ENCODE measurements around the gene GJA9.
A peak's percentile ranks its signal among the peaks of the same experiment; 100 is the strongest.

Gene GJA9

DNA sequence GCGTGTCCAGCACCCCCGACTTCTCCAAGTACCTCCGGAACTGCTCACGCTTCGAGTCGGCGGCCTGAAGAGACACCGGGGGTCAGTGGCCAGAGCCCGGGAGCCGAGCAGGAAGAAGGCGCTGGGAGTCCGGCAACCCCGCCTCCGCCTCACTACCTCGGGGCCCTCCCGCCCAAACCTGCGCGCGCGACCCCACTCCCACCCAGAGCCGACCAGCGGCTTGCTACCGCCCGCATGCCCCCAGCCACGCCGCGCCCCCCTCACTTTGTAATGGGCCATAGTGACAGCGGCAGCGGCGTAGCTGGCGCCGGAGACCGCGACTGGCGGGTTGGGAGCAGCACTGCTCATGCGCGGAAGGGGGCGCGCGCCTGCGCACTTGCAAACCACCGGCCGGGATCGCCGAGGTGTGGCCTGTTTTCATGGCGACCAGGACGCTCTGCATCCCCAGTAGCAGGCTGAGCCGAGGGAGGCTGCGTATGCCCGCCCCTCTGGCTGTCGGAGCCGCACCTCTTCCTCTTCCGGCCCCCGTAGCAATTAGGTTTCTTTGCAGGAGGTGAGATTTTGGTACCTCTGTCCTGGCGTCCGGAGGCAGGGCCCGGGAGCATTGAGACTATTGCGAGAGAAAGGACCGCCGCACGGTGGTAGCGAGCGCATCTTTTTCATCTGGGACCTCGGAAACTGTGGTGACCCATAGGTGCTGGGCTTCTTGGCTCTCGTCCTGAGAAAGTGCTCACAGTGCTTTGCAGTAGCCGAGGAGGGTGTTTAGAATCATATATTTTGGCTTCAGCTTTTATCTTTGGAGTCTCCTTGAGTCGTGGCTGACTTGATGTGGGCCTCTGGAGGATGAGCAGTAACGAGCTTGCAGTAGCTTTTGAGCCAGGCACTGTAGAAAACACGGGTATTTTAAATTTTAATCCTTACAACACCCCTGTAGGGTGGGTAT lies 8.1 kb downstream of the GJA9 start, which contains the start of gene MYCBP:
Gene MYCBP (minus strand): TSS at position 322 of the 943 bp plus-strand sequence. CDS start 43 bp downstream, at position 279.
- Histone ChIP-seq H3K9me3 (ENCODE audit: insufficient read depth, low read depth, low read length) (no peaks in the 10 kb centered on the region), H3K27ac (ENCODE audit: low read depth, low read length) (peak within 1 kb of the TSS; percentile 38), H3K4me1 (ENCODE audit: insufficient read depth, low read length) (peaks cover 13% of the 10 kb centered on the region; the same call in 1 of the 2 replicates), H3K36me3 (ENCODE audit: insufficient read depth, low read length) (no peaks in the 10 kb centered on the region), H3K27me3 (ENCODE audit: insufficient read depth, low read length) (no peaks in the 10 kb centered on the region), H3K4me3 (ENCODE audit: low read length) (peak within 1 kb of the TSS; percentile 87), H3K9ac (ENCODE audit: low read depth, low read length) (peak within 1 kb of the TSS; percentile 64)
- under 1% methylated on average over 68 of the region's 69 CpGs for WGBS

DNA sequence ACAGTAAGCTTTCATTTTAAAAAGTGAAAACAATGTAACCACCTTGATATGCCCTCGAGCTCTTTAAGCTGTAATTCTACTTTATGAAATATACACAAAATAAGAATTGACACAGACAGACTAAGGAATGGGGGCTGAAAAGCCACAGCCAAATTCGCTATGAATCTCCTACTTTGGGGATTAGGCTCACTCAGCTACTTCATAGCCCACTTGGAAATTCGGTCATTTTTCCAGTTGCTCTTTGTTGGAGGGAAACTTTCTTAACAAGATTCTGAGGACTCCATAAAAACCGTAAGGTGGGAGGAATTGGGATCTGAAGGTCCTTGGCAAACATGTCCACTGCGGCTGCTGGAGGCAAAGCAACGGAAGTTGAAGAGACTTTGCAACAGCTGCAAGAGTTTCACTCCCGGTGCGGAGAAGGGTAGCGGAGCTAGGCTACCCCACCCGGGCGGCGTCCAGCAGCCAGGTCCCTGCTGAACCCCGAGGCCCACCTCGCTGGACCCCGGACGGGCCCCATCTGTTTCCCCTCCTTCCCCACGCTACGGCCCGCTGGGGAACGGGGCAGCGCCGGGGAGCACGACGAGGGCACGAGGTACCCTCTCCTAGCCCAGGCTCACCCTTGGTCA lies 8.9 kb downstream of the GJA9 start:
- Histone ChIP-seq H3K36me3 (ENCODE audit: insufficient read depth, low read length) (no peaks in the 10 kb centered on the region), H3K9ac (ENCODE audit: low read depth, low read length) (peak overlapping the region; percentile 61), H3K4me3 (ENCODE audit: low read length) (peak overlapping the region; percentile 87), H3K27me3 (ENCODE audit: insufficient read depth, low read length) (no peaks in the 10 kb centered on the region), H3K4me1 (ENCODE audit: insufficient read depth, low read length) (peaks cover 13% of the 10 kb centered on the region; the same call in 1 of the 2 replicates), H3K9me3 (ENCODE audit: insufficient read depth, low read depth, low read length) (no peaks in the 10 kb centered on the region), H3K27ac (ENCODE audit: low read depth, low read length) (peak overlapping the region; percentile 10; the same call in 1 of the 2 replicates)
- WGBS = 4% methylated on average over 24 of the region's 25 CpGs

DNA sequence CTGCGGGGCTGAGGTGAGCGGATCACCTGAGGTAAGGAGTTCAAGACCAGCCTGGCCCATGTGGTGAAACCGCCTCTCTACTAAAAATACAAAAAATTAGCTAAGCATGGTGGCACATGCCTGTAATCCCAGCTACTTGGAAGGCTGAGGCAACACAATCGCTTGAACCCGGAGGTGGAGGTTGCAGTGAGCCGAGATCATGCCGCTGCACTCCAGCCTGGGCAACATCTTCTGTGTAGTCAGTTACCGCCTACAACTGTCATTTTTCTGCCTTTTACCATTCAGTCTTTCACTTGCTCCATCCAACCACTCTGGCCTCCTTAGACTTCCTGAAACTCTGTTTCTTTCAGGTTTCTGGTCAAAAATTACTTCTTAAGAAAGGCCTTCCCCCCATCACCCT lies 10.4 kb downstream of the GJA9 start:
- Histone ChIP-seq H3K4me3 (ENCODE audit: low read length) (no peak overlapping the region), H3K9ac (ENCODE audit: low read depth, low read length) (no peak overlapping the region), H3K27ac (ENCODE audit: low read depth, low read length) (no peak overlapping the region), H3K27me3 (ENCODE audit: insufficient read depth, low read length) (no peaks in the 10 kb centered on the region), H3K4me1 (ENCODE audit: insufficient read depth, low read length) (peaks cover 13% of the 10 kb centered on the region; the same call in 1 of the 2 replicates), H3K9me3 (ENCODE audit: insufficient read depth, low read depth, low read length) (no peaks in the 10 kb centered on the region), H3K36me3 (ENCODE audit: insufficient read depth, low read length) (no peaks in the 10 kb centered on the region)
- WGBS = 96% methylated on average over 8 of the region's 8 CpGs

DNA sequence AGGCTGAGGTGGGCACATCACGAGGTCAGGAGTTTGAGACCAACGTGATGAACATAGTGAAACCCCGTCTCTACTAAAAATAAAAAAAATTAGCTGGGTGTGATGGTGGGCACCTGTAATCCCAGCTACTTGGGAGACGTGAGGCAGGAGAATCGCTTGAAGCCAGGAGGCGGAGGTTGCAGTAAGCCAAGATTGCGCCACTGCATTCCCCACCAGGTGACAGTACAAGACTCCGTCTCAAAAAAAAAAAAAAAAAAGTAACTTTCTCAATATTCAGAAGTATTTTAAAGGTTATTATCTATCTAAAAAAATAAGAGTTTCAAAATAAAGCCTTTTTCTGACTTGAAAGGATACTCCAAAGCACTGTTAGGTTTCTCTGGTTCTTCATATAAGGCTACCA lies 14.2 kb downstream of the GJA9 start:
- Histone ChIP-seq H3K36me3 (ENCODE audit: insufficient read depth, low read length) (peaks cover 29% of the 10 kb centered on the region), H3K4me1 (ENCODE audit: insufficient read depth, low read length) (peaks cover 4% of the 10 kb centered on the region; the same call in 1 of the 2 replicates)
- 97% methylated on average over 7 of the region's 8 CpGs for WGBS

DNA sequence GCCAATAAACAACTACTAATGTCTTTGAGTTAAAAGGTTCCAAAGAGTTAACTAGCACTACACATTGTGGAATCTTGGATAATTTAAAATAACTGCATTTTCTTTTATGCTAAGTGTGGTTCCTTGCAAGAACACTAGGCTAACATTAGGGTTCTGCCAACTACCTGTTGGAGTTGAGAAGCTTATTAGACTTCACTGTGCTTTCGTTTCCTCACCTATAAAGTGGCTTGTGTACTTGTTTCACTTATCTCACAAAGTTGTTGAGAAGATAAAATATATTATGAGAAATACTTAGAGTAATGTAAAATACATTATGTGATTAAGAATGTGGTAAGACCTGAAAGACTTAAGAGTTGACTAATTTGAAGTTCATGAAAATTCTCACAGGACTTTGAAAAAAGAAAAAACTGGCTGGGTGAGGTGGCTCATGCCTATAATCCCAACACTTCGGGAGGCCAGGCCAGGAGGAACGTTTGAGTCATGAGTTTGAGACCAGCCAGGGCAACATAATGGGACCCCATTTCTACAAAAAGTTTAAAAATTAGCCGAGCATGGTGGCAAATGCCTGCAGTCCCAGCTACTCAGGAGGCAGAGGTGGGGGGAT lies 16.2 kb downstream of the GJA9 start:
- Histone ChIP-seq H3K36me3 (ENCODE audit: insufficient read depth, low read length) (peaks cover 33% of the 10 kb centered on the region), H3K4me3 (ENCODE audit: low read length) (no peak overlapping the region), H3K27me3 (ENCODE audit: insufficient read depth, low read length) (no peaks in the 10 kb centered on the region), H3K9ac (ENCODE audit: low read depth, low read length) (no peak overlapping the region), H3K27ac (ENCODE audit: low read depth, low read length) (no peak overlapping the region), H3K9me3 (ENCODE audit: insufficient read depth, low read depth, low read length) (no peaks in the 10 kb centered on the region), H3K4me1 (ENCODE audit: insufficient read depth, low read length) (no peaks in the 10 kb centered on the region)
- WGBS = 93% methylated on average over 4 of the region's 4 CpGs

More for the DNA sequence above, 14.2 kb downstream of the GJA9 start:
- Histone ChIP-seq H3K27ac (ENCODE audit: low read depth, low read length) (no peak overlapping the region), H3K9me3 (ENCODE audit: insufficient read depth, low read depth, low read length) (no peaks in the 10 kb centered on the region), H3K4me3 (ENCODE audit: low read length) (no peak overlapping the region), H3K9ac (ENCODE audit: low read depth, low read length) (no peak overlapping the region), H3K27me3 (ENCODE audit: insufficient read depth, low read length) (no peaks in the 10 kb centered on the region)

DNA sequence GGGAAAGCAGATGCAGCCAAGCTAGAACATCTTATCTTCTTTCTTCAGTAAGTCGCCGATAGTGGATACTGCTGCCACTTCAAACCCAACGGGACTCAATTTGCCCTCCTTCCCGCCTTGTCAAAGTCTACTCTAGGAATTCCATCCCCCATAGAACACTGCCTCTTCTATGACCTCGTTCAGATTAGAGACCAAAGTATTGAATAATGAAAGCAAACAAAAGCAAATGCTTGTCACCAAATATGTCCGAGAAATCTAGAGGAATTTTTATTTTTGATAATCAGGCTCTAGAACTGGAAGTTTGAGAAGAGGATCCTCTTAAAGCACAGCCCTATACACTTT lies 21.0 kb downstream of the GJA9 start:
- peak overlapping the region; percentile 97 for H3K4me3 ChIP-seq (ENCODE audit: low read length)
- 29% methylated on average over 6 of the region's 6 CpGs for WGBS
- no peaks in the 10 kb centered on the region for H3K27me3 ChIP-seq (ENCODE audit: insufficient read depth, low read length)
- no peak overlapping the region for H3K27ac ChIP-seq (ENCODE audit: low read depth, low read length)
- H3K4me1 ChIP-seq (ENCODE audit: insufficient read depth, low read length) = 0 out of 2 replicates have a peak, but pooled peaks cover 4% of the 10 kb centered on the region
- H3K36me3 ChIP-seq (ENCODE audit: insufficient read depth, low read length) = peaks cover 46% of the 10 kb centered on the region
- peak overlapping the region; percentile 79 for H3K9ac ChIP-seq (ENCODE audit: low read depth, low read length)
- no peaks in the 10 kb centered on the region for H3K9me3 ChIP-seq (ENCODE audit: insufficient read depth, low read depth, low read length)

DNA sequence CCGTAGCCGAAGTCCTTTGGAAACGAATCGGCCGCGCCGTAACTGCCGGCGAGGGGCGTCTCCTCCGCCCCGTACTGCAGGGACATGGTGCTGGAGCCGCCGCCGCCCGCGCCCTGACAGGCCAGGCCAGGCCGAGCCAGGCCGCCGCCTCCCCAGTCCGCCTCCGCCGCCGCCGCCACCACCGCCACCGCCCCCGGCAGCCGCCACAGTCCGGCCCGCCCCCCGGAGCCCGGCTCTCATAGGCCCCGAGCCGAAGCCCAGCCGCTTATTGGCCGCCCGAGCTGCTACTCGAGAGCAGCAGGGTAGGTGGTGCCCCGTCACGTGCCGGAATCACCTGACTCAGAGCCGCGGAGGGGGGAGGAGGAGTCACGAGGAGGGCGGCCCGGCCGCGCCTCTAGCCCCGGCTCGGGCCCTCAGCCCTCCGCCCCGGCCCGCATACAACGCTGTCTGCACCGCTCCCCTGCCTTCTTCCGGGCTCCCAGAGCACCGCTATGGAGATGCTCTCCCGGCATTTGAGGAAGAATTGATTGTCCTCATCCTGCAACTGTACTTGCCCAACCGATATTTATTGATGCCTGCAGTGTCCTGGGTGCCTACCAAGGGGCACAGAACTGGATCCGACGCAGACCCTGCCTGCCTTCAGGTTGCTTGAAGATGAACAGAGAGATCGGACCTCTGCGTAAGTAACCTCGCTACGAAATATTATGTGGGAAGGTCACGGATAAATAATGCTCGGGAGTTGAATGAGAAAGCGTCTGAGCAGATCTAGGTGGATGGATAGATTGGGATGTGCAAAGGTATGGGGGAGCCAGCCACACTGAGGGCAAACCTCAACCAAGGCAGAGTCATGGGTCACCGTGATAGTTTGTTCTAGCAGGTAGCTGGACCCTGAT lies 21.6 kb downstream of the GJA9 start, which contains the start of gene RRAGC:
Gene RRAGC (minus strand): TSS at position 212 of the 893 bp plus-strand sequence. CDS start 126 bp downstream, at position 86.
- Histone ChIP-seq H3K4me3 (ENCODE audit: low read length) (peak within 1 kb of the TSS; percentile 97), H3K27me3 (ENCODE audit: insufficient read depth, low read length) (no peaks in the 10 kb centered on the region), H3K36me3 (ENCODE audit: insufficient read depth, low read length) (peaks cover 46% of the 10 kb centered on the region), H3K27ac (ENCODE audit: low read depth, low read length) (no peak within 1 kb of the TSS; the same call in 1 of the 2 replicates), H3K4me1 (ENCODE audit: insufficient read depth, low read length) (0 out of 2 replicates have a peak, but pooled peaks cover 4% of the 10 kb centered on the region), H3K9me3 (ENCODE audit: insufficient read depth, low read depth, low read length) (no peaks in the 10 kb centered on the region), H3K9ac (ENCODE audit: low read depth, low read length) (peak within 1 kb of the TSS; percentile 79)
- WGBS = under 1% methylated on average over 70 of the region's 70 CpGs

DNA sequence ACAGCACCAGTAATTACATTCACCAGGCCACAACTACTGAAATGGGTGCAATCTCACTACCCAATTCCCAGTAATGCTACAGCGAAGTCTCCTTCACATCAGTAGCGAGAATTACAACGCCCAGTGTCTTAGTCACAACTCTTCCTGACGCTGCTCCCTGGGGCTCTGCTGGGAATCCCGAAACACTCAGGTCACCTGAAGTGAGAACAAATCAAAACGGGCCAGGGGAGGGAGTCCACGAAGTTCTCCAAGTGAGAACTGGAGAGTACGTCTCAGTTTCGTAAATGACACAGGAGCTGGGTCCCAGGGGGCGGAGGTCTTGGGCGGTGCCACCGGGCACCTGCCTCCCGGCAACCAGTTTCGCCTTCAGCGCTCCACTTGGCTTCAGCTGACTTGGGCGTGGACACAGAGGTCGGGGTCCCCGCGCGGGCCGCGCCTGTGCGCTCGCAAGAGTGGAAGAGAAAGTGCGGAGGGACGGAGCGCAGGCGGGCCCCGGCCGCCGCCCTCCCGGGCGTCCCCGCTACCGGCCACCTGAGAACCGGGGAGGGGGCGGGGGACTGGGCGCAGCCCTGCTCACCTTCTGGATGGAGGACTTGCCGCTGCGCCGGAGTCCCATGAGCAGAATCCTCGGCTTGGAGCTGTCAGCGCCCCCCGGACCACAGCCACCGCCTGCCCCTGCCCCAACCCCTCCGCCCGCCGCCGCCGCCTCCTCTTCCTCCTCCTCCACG lies 22.4 kb downstream of the GJA9 start:
- Histone ChIP-seq H3K27ac (ENCODE audit: low read depth, low read length) (no peak overlapping the region; the same call in 1 of the 2 replicates), H3K9me3 (ENCODE audit: insufficient read depth, low read depth, low read length) (no peaks in the 10 kb centered on the region), H3K4me1 (ENCODE audit: insufficient read depth, low read length) (0 out of 2 replicates have a peak, but pooled peaks cover 4% of the 10 kb centered on the region), H3K4me3 (ENCODE audit: low read length) (peak overlapping the region; percentile 96), H3K9ac (ENCODE audit: low read depth, low read length) (peak overlapping the region; percentile 67), H3K36me3 (ENCODE audit: insufficient read depth, low read length) (peaks cover 41% of the 10 kb centered on the region), H3K27me3 (ENCODE audit: insufficient read depth, low read length) (no peaks in the 10 kb centered on the region)
- 2% methylated on average over 51 of the region's 51 CpGs for WGBS

DNA sequence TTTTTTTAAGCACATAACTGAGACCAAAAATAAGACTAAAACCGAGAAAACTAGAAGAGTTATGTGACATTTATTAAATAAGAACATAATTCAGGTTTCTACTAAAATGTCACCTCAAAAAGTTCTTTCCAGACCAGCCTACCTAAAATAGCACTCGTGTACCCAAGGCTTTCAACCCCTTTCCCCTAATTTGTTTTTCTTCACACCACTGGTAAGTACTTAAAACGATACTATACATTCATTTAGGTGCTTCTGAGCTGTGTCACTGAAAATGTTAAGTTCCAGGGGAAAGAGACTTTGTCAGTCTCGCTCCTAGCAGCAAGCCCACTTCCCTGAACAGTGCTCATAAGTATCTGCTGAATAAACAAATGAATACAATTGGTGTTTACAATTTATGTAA lies 28.6 kb downstream of the GJA9 start:
- Histone ChIP-seq H3K27me3 (ENCODE audit: insufficient read depth, low read length) (no peaks in the 10 kb centered on the region), H3K36me3 (ENCODE audit: insufficient read depth, low read length) (peaks cover 65% of the 10 kb centered on the region), H3K4me1 (ENCODE audit: insufficient read depth, low read length) (no peaks in the 10 kb centered on the region), H3K4me3 (ENCODE audit: low read length) (no peak overlapping the region), H3K27ac (ENCODE audit: low read depth, low read length) (no peak overlapping the region), H3K9me3 (ENCODE audit: insufficient read depth, low read depth, low read length) (no peaks in the 10 kb centered on the region), H3K9ac (ENCODE audit: low read depth, low read length) (no peak overlapping the region)
- WGBS = 87% methylated on average over 4 of the region's 4 CpGs

DNA sequence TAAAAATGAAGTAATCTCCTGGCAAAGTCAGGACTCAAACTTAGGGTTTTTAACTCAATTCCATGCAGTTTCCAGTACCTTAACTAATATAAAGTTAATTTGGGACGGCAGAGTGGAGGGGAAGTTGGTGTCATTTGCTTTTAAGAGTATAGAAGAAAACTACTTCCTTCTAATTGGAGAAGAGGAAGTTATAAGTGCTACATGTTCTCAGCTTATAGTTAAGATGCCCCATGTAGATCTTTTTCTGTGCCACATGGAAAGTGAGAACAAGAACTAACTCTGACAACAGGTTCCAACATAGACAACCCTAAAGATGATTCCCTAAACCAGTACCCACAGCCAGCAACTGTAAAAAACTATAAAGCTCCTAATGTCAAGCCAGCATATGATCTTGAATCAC lies 33.3 kb downstream of the GJA9 start:
- Histone ChIP-seq H3K9me3 (ENCODE audit: insufficient read depth, low read depth, low read length) (no peaks in the 10 kb centered on the region), H3K36me3 (ENCODE audit: insufficient read depth, low read length) (peaks cover 72% of the 10 kb centered on the region), H3K4me3 (ENCODE audit: low read length) (no peak overlapping the region), H3K27ac (ENCODE audit: low read depth, low read length) (no peak overlapping the region), H3K4me1 (ENCODE audit: insufficient read depth, low read length) (no peaks in the 10 kb centered on the region), H3K27me3 (ENCODE audit: insufficient read depth, low read length) (no peaks in the 10 kb centered on the region), H3K9ac (ENCODE audit: low read depth, low read length) (no peak overlapping the region)
- WGBS = no CpG with 5 or more reads among the region's 1 CpG

All from HUES64 (cell line).